OCI-LY3 (cell line): ENCODE data around the gene MINK1.

Experiments
- H2AFZ ChIP-seq: fragments of 200-600, 300-600 bp; shearing (Covaris generic); 2 replicates; pipeline ENCODE4 v1.6.0; 2014; ENCODE audit warnings: antibody characterized with exemption, low read depth, low read length
- H3K27ac ChIP-seq: fragments of 200-600, 300-600 bp; sonication (generic); 2 replicates; pipeline ENCODE4 v1.5.1; 2014; ENCODE audit warnings: mild to moderate bottlenecking, low read length, moderate library complexity, mixed read lengths
- H3K27me3 ChIP-seq: fragments of 200-600, 300-600 bp; sonication (generic); 2 replicates; pipeline ENCODE4 v1.6.1; 2014; ENCODE audit warnings: low read depth, low read length, mixed read lengths
- H3K36me3 ChIP-seq: fragments of 200-600, 300-600 bp; sonication (generic); replicated peaks from 2 replicates; pipeline ENCODE3; 2014; ENCODE audit warnings: low read depth, low read length, mixed read lengths
- H3K4me1 ChIP-seq: fragments of 300-600, 200-600 bp; sonication (generic); 2 replicates; pipeline ENCODE4 v1.6.1; 2014; ENCODE audit warnings: low read length, mixed read lengths
- H3K4me2 ChIP-seq: fragments of 200-600, 300-600 bp; sonication (generic); 2 replicates; pipeline ENCODE4 v1.6.1; 2014; ENCODE audit warnings: low read length, mixed read lengths
- H3K4me3 ChIP-seq: fragments of 300-600, 200-600 bp; sonication (generic); 2 replicates; pipeline ENCODE4 v1.5.1; 2014; ENCODE audit warnings: antibody characterized with exemption, mild to moderate bottlenecking, low read length, moderate library complexity
- H3K79me2 ChIP-seq: fragments of 300-600, 200-600 bp; shearing (Covaris generic); 2 replicates; pipeline ENCODE4 v1.6.1; 2014; ENCODE audit warnings: mild to moderate bottlenecking, low read length, mixed read lengths
- H3K9ac ChIP-seq: fragments of 300-600, 200-600 bp; shearing (Covaris generic); 2 replicates; pipeline ENCODE4 v1.6.0; 2014; ENCODE audit warnings: mild to moderate bottlenecking, low read length, moderate library complexity
- H3K9me3 ChIP-seq: fragments of 200-600, 300-600 bp; shearing (Covaris generic); 2 replicates; pipeline ENCODE4 v1.6.1; 2014; ENCODE audit warnings: low read length, mixed read lengths; ENCODE audit not compliant: insufficient read depth
- H4K20me1 ChIP-seq: fragments of 200-600, 300-600 bp; sonication (generic); 2 replicates; pipeline ENCODE4 v1.6.1; 2016; ENCODE audit warnings: low read length, mixed read lengths; ENCODE audit not compliant: insufficient read depth
- EZH2phosphoT487 ChIP-seq: fragments of 200-600 bp; shearing (Covaris generic); IDR thresholded peaks from 2 replicates; pipeline ENCODE4 v1.6.1; 2018; ENCODE audit warnings: antibody characterized with exemption, mixed run types, low read depth
- TF ChIP-seq, protein P1 (sequence below): fragments of 200-600, 300-600 bp; sonication (generic); IDR thresholded peaks from 2 replicates; pipeline ENCODE4 v1.5.1; 2014; ENCODE audit warnings: antibody characterized with exemption, low read length, low read depth

Gene MINK1

GRCh38 chr17:4938069-4938491 is 104.9 kb downstream of the MINK1 start:
- Histone ChIP-seq H3K4me3 (no peak overlapping the region), H3K4me1 (peaks cover 16% of the 10 kb centered on the region), H2AFZ (no peak overlapping the region), H3K27me3 (no peaks in the 10 kb centered on the region), H3K9ac (no peak overlapping the region), H3K9me3 (no peaks in the 10 kb centered on the region), H3K4me2 (no peak overlapping the region), H3K27ac (no peak overlapping the region), H3K79me2 (peaks cover 44% of the 10 kb centered on the region), H4K20me1 (no peaks in the 10 kb centered on the region), H3K36me3 (peaks cover 24% of the 10 kb centered on the region)
- TF ChIP-seq, protein P1, sequence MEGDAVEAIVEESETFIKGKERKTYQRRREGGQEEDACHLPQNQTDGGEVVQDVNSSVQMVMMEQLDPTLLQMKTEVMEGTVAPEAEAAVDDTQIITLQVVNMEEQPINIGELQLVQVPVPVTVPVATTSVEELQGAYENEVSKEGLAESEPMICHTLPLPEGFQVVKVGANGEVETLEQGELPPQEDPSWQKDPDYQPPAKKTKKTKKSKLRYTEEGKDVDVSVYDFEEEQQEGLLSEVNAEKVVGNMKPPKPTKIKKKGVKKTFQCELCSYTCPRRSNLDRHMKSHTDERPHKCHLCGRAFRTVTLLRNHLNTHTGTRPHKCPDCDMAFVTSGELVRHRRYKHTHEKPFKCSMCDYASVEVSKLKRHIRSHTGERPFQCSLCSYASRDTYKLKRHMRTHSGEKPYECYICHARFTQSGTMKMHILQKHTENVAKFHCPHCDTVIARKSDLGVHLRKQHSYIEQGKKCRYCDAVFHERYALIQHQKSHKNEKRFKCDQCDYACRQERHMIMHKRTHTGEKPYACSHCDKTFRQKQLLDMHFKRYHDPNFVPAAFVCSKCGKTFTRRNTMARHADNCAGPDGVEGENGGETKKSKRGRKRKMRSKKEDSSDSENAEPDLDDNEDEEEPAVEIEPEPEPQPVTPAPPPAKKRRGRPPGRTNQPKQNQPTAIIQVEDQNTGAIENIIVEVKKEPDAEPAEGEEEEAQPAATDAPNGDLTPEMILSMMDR = no peak
- TF ChIP-seq EZH2phosphoT487 = no peak

GRCh38 chr17:4938688-4939545 is 105.8 kb downstream of the MINK1 start:
- Histone ChIP-seq H2AFZ (no peak overlapping the region), H3K27ac (peak overlapping the region; percentile 90), H3K79me2 (peaks cover 53% of the 10 kb centered on the region), H3K9ac (peak overlapping the region; percentile 97), H3K27me3 (no peaks in the 10 kb centered on the region), H3K4me1 (peaks cover 17% of the 10 kb centered on the region), H4K20me1 (peaks cover 3% of the 10 kb centered on the region; the same call in 1 of the 2 replicates), H3K9me3 (no peaks in the 10 kb centered on the region), H3K36me3 (peaks cover 29% of the 10 kb centered on the region), H3K4me3 (peak overlapping the region; percentile 98), H3K4me2 (peak overlapping the region; percentile 99)
- TF ChIP-seq, protein P1 = no peak
- TF ChIP-seq EZH2phosphoT487 = no peak

GRCh38 chr17:4939546-4939795 is 106.3 kb downstream of the MINK1 start:
- H3K4me1 ChIP-seq = peaks cover 23% of the 10 kb centered on the region
- H3K36me3 ChIP-seq = peaks cover 32% of the 10 kb centered on the region

More at GRCh38 chr17:4939546-4939795, 106.3 kb downstream of the MINK1 start:
- Histone ChIP-seq H3K9ac (peak overlapping the region; percentile 97), H3K4me3 (peak overlapping the region; percentile 98), H3K9me3 (no peaks in the 10 kb centered on the region), H3K27me3 (no peaks in the 10 kb centered on the region), H2AFZ (no peak overlapping the region), H4K20me1 (peaks cover 7% of the 10 kb centered on the region), H3K4me2 (peak overlapping the region; percentile 99), H3K79me2 (peaks cover 58% of the 10 kb centered on the region), H3K27ac (peak overlapping the region; percentile 90)
- TF ChIP-seq, protein P1 = no peak
- TF ChIP-seq EZH2phosphoT487 = no peak
